GM12878 (cell line): ENCODE data around the gene PREB. TPM values are rescaled to one million over a fixed set of nuclear protein-coding genes. Genes with fewer than 3 reads are reported as not detected.

ENCODE experiments used
- BACH1 ChIP-seq: fragments of 450-650 bp; IDR thresholded peaks from 2 replicates; pipeline ENCODE4 v1.6.1; 2017; ENCODE audit warnings: mild to moderate bottlenecking, borderline replicate concordance
- BCLAF1 ChIP-seq: fragments of 450-650 bp; IDR thresholded peaks from 2 replicates; pipeline ENCODE4 v1.6.1; 2017; ENCODE audit warnings: antibody characterized with exemption, mild to moderate bottlenecking, moderate library complexity
- CBX3 ChIP-seq: fragments of 200-600 bp; sonication (generic); IDR thresholded peaks from 2 replicates; pipeline ENCODE4 v1.6.1; 2016; ENCODE audit warnings: low read depth, borderline replicate concordance
- FOXK2 ChIP-seq: fragments of 450-650 bp; IDR thresholded peaks from 2 replicates; pipeline ENCODE4 v1.6.1; 2017; ENCODE audit warnings: mild to moderate bottlenecking, moderate library complexity
- GATAD2B ChIP-seq: fragments of 450-650 bp; conservative IDR thresholded peaks from 2 replicates; pipeline ENCODE4 v1.6.1; 2017; ENCODE audit warnings: low read depth, mild to moderate bottlenecking, moderate library complexity
- IRF5 ChIP-seq: fragments of 450-650 bp; IDR thresholded peaks from 2 replicates; pipeline ENCODE4 v1.6.1; 2017; ENCODE audit warnings: borderline replicate concordance
- NR2C1 ChIP-seq: fragments of 450-650 bp; IDR thresholded peaks from 2 replicates; pipeline ENCODE4 v1.6.1; 2017; ENCODE audit warnings: antibody characterized with exemption, mild to moderate bottlenecking, moderate library complexity
- POLR2AphosphoS5 ChIP-seq: IDR thresholded peaks from 2 replicates; pipeline ENCODE4 v1.6.1; 2011; ENCODE audit warnings: mild to moderate bottlenecking, low read length, inconsistent platforms
- RB1 ChIP-seq: fragments of 450-650 bp; formaldehyde crosslinking; IDR thresholded peaks from 2 replicates; pipeline ENCODE4 v1.6.1; 2017; ENCODE audit warnings: mild to moderate bottlenecking, borderline replicate concordance
- SMC3 ChIP-seq: IDR thresholded peaks from 2 replicates; pipeline ENCODE4 v1.6.1; 2011; ENCODE audit warnings: low read length, improper control_type of control experiment, borderline replicate concordance
- TBL1XR1 ChIP-seq: IDR thresholded peaks from 2 replicates; pipeline ENCODE4 v1.6.1; 2012; ENCODE audit warnings: low read depth, low read length, improper control_type of control experiment
- YY1 ChIP-seq: IDR thresholded peaks from 2 replicates; pipeline ENCODE4 v1.6.1; 2011; ENCODE audit warnings: low read depth, mild to moderate bottlenecking, low read length
- polyA plus RNA-seq, 11 experiments: library from polyadenylated mRNA; depleted of rRNA in 4 of 11; unstranded in 6 of 11; stranded (reverse) in 5 of 11; fragments of >200 nt; fragmentation: Nextera tagmentation in 4 of 11; fragmentation: Illumina TruSeq in 1 of 11; extraction: Ambion mirVana in 4 of 11; extraction: Trizol in 1 of 11; gene quantifications; 1 replicate in 1 of 11; 2 replicates in 10 of 11; pipeline versions ENCODE4 v1.2.1 to v1.2.3, GENCODE V29; 2011 to 2016; ENCODE audit warnings: inconsistent platforms in 2 of 11, missing spikeins in 2 of 11, low read depth in 1 of 11
- total RNA-seq, 4 experiments: library from RNA; depleted of rRNA in 3 of 4; stranded (reverse); fragments of >200 nt in 3 of 4; fragmentation: Illumina TruSeq in 1 of 4; extraction: Trizol in 1 of 4; gene quantifications; 2 replicates each; pipeline versions ENCODE4 v1.2.1 to v1.2.3, GENCODE V29; 2013 to 2021
- TF ChIP-seq, protein P1 (sequence below): IDR thresholded peaks from 2 replicates; pipeline ENCODE4 v1.6.1; 2012; ENCODE audit warnings: low read depth, low read length, improper control_type of control experiment
- TF ChIP-seq, protein P2 (sequence below): fragments of 450-650 bp; IDR thresholded peaks from 2 replicates; pipeline ENCODE4 v1.6.1; 2014; ENCODE audit warnings: mild to moderate bottlenecking
- TF ChIP-seq, protein P3 (sequence below): fragments of 450-650 bp; IDR thresholded peaks from 2 replicates; pipeline ENCODE4 v1.6.1; 2016; ENCODE audit warnings: mild to moderate bottlenecking, moderate library complexity, borderline replicate concordance
- TF ChIP-seq, protein P4 (sequence below): fragments of 450-650 bp; IDR thresholded peaks from 2 replicates; pipeline ENCODE4 v1.6.1; 2017; ENCODE audit warnings: mild to moderate bottlenecking

PREB gene
- total and polyA plus RNA-seq, 10 of the 15 experiments (the other 5 are each of a cell fraction or from before 2014, with no cell fraction given), result 26.3 to 101 (median 52.7) TPM

DNA sequence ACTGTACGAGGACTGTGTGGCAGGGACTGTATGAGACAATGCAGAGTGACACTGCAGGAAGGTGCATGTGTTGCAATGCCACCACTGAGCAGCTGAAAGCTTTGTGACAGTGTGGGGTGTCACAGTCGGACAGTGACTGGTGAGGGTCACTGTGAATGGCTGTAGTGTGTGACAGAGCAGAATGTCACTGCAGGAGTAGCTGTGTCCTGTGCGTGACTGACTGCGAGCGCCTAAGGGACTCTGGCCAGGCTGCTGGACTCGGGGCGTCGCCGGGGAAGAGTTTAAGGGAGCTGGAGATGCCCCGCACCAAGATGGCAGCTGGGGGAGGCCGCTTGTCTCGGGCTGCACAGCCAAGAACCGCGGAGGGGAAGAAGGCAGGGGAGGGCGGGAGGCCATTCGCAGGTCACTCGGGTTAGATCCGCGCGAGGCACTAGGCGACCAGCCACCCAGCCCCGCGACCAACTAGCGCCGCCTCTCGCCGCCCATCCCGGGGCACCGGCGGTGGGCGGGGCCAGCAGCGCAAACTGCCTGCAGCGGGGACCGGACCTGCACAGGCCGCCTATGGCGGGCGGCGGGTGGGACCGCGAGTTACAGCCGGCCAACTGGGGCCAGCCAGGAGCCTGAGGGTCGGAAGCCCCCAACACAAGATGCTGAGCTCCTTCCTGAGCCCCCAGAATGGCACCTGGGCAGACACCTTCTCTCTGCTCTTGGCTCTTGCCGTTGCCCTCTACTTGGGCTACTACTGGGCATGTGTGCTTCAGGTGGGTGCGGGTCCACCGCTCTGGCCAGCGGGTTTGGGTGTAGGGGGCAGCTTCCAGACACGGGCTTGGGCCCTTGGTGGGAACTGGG, 10.9 kb downstream of the PREB start, which contains the start of gene ABHD1 (continued):
- no peak for TF ChIP-seq BCLAF1
- no peak for TF ChIP-seq FOXK2
- TF ChIP-seq BACH1, result peak; percentile 34; the same call in 1 of the 2 replicates
- no peak for TF ChIP-seq CBX3
- TF ChIP-seq RB1, result no peak
- TF ChIP-seq SMC3, result no peak
- TF ChIP-seq TBL1XR1, result no peak
- TF ChIP-seq GATAD2B, result 0 out of 2 replicates have a peak, but pooled peaks have one; percentile 36
- TF ChIP-seq POLR2AphosphoS5, result peak; percentile 40; the same call in 1 of the 2 replicates
- TF ChIP-seq, protein P1, sequence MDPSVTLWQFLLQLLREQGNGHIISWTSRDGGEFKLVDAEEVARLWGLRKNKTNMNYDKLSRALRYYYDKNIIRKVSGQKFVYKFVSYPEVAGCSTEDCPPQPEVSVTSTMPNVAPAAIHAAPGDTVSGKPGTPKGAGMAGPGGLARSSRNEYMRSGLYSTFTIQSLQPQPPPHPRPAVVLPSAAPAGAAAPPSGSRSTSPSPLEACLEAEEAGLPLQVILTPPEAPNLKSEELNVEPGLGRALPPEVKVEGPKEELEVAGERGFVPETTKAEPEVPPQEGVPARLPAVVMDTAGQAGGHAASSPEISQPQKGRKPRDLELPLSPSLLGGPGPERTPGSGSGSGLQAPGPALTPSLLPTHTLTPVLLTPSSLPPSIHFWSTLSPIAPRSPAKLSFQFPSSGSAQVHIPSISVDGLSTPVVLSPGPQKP, result no peak
- no peak for TF ChIP-seq IRF5
- TF ChIP-seq, protein P2, sequence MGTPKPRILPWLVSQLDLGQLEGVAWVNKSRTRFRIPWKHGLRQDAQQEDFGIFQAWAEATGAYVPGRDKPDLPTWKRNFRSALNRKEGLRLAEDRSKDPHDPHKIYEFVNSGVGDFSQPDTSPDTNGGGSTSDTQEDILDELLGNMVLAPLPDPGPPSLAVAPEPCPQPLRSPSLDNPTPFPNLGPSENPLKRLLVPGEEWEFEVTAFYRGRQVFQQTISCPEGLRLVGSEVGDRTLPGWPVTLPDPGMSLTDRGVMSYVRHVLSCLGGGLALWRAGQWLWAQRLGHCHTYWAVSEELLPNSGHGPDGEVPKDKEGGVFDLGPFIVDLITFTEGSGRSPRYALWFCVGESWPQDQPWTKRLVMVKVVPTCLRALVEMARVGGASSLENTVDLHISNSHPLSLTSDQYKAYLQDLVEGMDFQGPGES, result no peak
- TF ChIP-seq NR2C1, result 0 out of 2 replicates have a peak, but pooled peaks have one; percentile 3
- peak; percentile 95 for TF ChIP-seq YY1
- TF ChIP-seq, protein P3, sequence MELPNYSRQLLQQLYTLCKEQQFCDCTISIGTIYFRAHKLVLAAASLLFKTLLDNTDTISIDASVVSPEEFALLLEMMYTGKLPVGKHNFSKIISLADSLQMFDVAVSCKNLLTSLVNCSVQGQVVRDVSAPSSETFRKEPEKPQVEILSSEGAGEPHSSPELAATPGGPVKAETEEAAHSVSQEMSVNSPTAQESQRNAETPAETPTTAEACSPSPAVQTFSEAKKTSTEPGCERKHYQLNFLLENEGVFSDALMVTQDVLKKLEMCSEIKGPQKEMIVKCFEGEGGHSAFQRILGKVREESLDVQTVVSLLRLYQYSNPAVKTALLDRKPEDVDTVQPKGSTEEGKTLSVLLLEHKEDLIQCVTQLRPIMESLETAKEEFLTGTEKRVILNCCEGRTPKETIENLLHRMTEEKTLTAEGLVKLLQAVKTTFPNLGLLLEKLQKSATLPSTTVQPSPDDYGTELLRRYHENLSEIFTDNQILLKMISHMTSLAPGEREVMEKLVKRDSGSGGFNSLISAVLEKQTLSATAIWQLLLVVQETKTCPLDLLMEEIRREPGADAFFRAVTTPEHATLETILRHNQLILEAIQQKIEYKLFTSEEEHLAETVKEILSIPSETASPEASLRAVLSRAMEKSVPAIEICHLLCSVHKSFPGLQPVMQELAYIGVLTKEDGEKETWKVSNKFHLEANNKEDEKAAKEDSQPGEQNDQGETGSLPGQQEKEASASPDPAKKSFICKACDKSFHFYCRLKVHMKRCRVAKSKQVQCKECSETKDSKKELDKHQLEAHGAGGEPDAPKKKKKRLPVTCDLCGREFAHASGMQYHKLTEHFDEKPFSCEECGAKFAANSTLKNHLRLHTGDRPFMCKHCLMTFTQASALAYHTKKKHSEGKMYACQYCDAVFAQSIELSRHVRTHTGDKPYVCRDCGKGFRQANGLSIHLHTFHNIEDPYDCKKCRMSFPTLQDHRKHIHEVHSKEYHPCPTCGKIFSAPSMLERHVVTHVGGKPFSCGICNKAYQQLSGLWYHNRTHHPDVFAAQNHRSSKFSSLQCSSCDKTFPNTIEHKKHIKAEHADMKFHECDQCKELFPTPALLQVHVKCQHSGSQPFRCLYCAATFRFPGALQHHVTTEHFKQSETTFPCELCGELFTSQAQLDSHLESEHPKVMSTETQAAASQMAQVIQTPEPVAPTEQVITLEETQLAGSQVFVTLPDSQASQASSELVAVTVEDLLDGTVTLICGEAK, result no peak
- TF ChIP-seq, protein P4, sequence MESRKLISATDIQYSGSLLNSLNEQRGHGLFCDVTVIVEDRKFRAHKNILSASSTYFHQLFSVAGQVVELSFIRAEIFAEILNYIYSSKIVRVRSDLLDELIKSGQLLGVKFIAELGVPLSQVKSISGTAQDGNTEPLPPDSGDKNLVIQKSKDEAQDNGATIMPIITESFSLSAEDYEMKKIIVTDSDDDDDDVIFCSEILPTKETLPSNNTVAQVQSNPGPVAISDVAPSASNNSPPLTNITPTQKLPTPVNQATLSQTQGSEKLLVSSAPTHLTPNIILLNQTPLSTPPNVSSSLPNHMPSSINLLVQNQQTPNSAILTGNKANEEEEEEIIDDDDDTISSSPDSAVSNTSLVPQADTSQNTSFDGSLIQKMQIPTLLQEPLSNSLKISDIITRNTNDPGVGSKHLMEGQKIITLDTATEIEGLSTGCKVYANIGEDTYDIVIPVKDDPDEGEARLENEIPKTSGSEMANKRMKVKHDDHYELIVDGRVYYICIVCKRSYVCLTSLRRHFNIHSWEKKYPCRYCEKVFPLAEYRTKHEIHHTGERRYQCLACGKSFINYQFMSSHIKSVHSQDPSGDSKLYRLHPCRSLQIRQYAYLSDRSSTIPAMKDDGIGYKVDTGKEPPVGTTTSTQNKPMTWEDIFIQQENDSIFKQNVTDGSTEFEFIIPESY, result no peak
